HCT116 (cell line): ENCODE measurements around the gene TTC19.

ENCODE experiments used
- REST ChIP-seq: IDR thresholded peaks from 2 replicates; pipeline ENCODE4 v1.6.1; 2012; ENCODE audit warnings: low read depth
- SRF ChIP-seq: IDR thresholded peaks from 2 replicates; pipeline ENCODE4 v1.6.1; 2012; ENCODE audit warnings: low read depth
- YY1 ChIP-seq: IDR thresholded peaks from 2 replicates; pipeline ENCODE4 v1.6.1; 2011; ENCODE audit warnings: low read length, low read depth, moderate library complexity, mild to moderate bottlenecking; ENCODE audit not compliant: insufficient replicate concordance; ENCODE audit errors: extremely low read depth
- TF ChIP-seq, protein P1 (sequence below): IDR thresholded peaks from 2 replicates; pipeline ENCODE4 v1.6.1; 2012

DNA sequence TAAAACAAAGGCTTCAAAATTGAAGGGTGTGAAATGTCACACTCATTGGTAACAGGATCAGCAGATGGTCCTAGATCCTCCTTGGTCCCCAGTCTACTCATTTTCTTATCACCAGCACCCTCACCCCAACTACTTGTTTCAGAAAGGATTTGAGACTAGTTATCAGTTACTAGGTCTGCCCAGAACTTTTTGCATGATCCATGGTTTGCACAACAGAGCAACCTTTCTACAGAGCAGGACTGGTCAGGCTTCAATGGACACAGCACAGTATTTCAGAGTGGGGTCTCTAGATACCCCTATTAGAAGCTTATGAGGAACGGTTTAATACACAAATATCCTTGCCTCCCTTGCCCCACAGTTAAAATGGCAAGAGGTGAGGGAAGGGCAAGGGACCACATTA lies 25.6 kb downstream of the TTC19 start:
- no peak for TF ChIP-seq YY1
- TF ChIP-seq, protein P1, sequence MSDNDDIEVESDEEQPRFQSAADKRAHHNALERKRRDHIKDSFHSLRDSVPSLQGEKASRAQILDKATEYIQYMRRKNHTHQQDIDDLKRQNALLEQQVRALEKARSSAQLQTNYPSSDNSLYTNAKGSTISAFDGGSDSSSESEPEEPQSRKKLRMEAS = no peak
- no peak for TF ChIP-seq SRF
- no peak for TF ChIP-seq REST
